HG02678 (cell line): ENCODE results near the gene CTSC.
A peak's percentile ranks its signal among the peaks of the same experiment; 100 is the strongest.

Experiments
- ATAC-seq: cut with Tn5 transposase; IDR thresholded peaks from one replicate; pipeline ENCODE4 v1.9.1; 2021; ENCODE audit warnings: mild to moderate bottlenecking, moderate library complexity; ENCODE audit not compliant: unreplicated experiment

Gene CTSC

GRCh38 chr11:88320149-88320559, 17.4 kb downstream of the CTSC start:
- no peak for ATAC-seq

- no peak for ATAC-seq
These were observed 19.5 kb downstream of the CTSC start for GRCh38 chr11:88318017-88318416.

- no peak for ATAC-seq
These were observed 20.0 kb downstream of the CTSC start for GRCh38 chr11:88317536-88317935.

- ATAC-seq, result no peak
These were observed 21.5 kb downstream of the CTSC start for GRCh38 chr11:88315981-88316441.

- ATAC-seq, result no peak
These were observed 22.5 kb downstream of the CTSC start for GRCh38 chr11:88315015-88315414.

GRCh38 chr11:88313441-88313840, 24.1 kb downstream of the CTSC start:
- no peak for ATAC-seq

- ATAC-seq, result no peak
These were observed 24.9 kb downstream of the CTSC start for GRCh38 chr11:88312628-88313027.

- ATAC-seq, result no peak
These were observed 27.3 kb downstream of the CTSC start for GRCh38 chr11:88310246-88310645.

GRCh38 chr11:88308576-88308975, 29.0 kb downstream of the CTSC start:
- no peak for ATAC-seq

- ATAC-seq, result peak; percentile 47
These were observed 29.6 kb downstream of the CTSC start for GRCh38 chr11:88307749-88308425.

GRCh38 chr11:88306785-88307184, 30.8 kb downstream of the CTSC start:
- ATAC-seq, result no peak

- no peak for ATAC-seq
These were observed 32.1 kb downstream of the CTSC start for GRCh38 chr11:88305430-88305829.

- no peak for ATAC-seq
These were observed 33.2 kb downstream of the CTSC start for GRCh38 chr11:88304352-88304751.

- ATAC-seq, result no peak
These were observed 34.5 kb downstream of the CTSC start for GRCh38 chr11:88303037-88303436.

- peak; percentile 44 for ATAC-seq
These were observed 35.9 kb downstream of the CTSC start for GRCh38 chr11:88301488-88302140.

- ATAC-seq, result peak; percentile 79
These were observed 36.5 kb downstream of the CTSC start for GRCh38 chr11:88300888-88301487.

- ATAC-seq, result no peak
These were observed 39.7 kb downstream of the CTSC start for GRCh38 chr11:88297863-88298262.

GRCh38 chr11:88297421-88297820, 40.1 kb downstream of the CTSC start:
- no peak for ATAC-seq

- ATAC-seq, result no peak
These were observed 42.5 kb downstream of the CTSC start for GRCh38 chr11:88295028-88295427.

- ATAC-seq, result no peak
These were observed 43.6 kb downstream of the CTSC start for GRCh38 chr11:88293931-88294330.

- ATAC-seq, result no peak
These were observed 45.2 kb downstream of the CTSC start for GRCh38 chr11:88292171-88292843.

- no peak for ATAC-seq
These were observed 49.0 kb downstream of the CTSC start for GRCh38 chr11:88288560-88288959.
